K562 treated with DMSO at 1 percent for 4 hours (cell line): ENCODE data around the gene PPARGC1A. TPM values are rescaled to one million over a fixed set of nuclear protein-coding genes. Genes with fewer than 3 reads are reported as not detected.

Experiments
- total RNA-seq: library from RNA; unstranded; fragments of 300-600 nt; gene quantifications from 2 replicates; pipeline ENCODE4 v1.2.3, GENCODE V29; 2022; ENCODE audit not compliant: insufficient read depth

The PPARGC1A gene
- not detected in 2 replicates for total RNA-seq

GRCh38 chr4:23889814-23890341 lies at the start of gene PPARGC1A:
Gene PPARGC1A, minus strand, starts transcription at chr4:23890047. Its CDS starts 90 bp downstream, at chr4:23889957.

